H1 (cell line): Measurements from ENCODE around the gene NEK10. TPM values are rescaled to one million over a fixed set of nuclear protein-coding genes. Genes with fewer than 3 reads are reported as not detected.

Source experiments
- KDM4A ChIP-seq: IDR thresholded peaks from one replicate; pipeline ENCODE4 v1.7.1; 2012; ENCODE audit warnings: low read depth, mild to moderate bottlenecking, moderate library complexity, low read length, inconsistent platforms; ENCODE audit not compliant: severe bottlenecking
- polyA plus RNA-seq, 7 experiments: library from polyadenylated mRNA; depleted of rRNA in 3 of 7; stranded (reverse) in 5 of 7; unstranded in 2 of 7; fragments of >200 nt in 5 of 7; fragments of 200-250 nt in 2 of 7; gene quantifications; 1 replicate in 5 of 7; 2 replicates in 1 of 7; 4 replicates in 1 of 7; pipeline versions ENCODE4 v1.2.1 to v1.2.3, GENCODE V29; 2011 to 2013; ENCODE audit warnings: missing spikeins in 2 of 7, mixed read lengths in 2 of 7
- total RNA-seq: library from RNA; stranded (reverse); fragmentation: NEBNext Ultra II Directional; extraction: Animal tissue kit (Norgen Biotek cat#: 25700); gene quantifications from 2 replicates; pipeline ENCODE4 v1.2.1, GENCODE V29; 2021
- TF ChIP-seq, protein P1 (sequence below): fragments of 300-600 bp; sonication (generic); IDR thresholded peaks from 2 replicates; pipeline ENCODE4 v1.7.1; 2012; ENCODE audit warnings: low read length, moderate library complexity, mild to moderate bottlenecking, inconsistent platforms; ENCODE audit not compliant: insufficient replicate concordance

The NEK10 gene
- total and polyA plus RNA-seq, 2 of the 8 experiments (the other 6 are each of a cell fraction or from before 2014, with no cell fraction given) = 0.18 to 0.50 TPM

- TF ChIP-seq, protein P1, sequence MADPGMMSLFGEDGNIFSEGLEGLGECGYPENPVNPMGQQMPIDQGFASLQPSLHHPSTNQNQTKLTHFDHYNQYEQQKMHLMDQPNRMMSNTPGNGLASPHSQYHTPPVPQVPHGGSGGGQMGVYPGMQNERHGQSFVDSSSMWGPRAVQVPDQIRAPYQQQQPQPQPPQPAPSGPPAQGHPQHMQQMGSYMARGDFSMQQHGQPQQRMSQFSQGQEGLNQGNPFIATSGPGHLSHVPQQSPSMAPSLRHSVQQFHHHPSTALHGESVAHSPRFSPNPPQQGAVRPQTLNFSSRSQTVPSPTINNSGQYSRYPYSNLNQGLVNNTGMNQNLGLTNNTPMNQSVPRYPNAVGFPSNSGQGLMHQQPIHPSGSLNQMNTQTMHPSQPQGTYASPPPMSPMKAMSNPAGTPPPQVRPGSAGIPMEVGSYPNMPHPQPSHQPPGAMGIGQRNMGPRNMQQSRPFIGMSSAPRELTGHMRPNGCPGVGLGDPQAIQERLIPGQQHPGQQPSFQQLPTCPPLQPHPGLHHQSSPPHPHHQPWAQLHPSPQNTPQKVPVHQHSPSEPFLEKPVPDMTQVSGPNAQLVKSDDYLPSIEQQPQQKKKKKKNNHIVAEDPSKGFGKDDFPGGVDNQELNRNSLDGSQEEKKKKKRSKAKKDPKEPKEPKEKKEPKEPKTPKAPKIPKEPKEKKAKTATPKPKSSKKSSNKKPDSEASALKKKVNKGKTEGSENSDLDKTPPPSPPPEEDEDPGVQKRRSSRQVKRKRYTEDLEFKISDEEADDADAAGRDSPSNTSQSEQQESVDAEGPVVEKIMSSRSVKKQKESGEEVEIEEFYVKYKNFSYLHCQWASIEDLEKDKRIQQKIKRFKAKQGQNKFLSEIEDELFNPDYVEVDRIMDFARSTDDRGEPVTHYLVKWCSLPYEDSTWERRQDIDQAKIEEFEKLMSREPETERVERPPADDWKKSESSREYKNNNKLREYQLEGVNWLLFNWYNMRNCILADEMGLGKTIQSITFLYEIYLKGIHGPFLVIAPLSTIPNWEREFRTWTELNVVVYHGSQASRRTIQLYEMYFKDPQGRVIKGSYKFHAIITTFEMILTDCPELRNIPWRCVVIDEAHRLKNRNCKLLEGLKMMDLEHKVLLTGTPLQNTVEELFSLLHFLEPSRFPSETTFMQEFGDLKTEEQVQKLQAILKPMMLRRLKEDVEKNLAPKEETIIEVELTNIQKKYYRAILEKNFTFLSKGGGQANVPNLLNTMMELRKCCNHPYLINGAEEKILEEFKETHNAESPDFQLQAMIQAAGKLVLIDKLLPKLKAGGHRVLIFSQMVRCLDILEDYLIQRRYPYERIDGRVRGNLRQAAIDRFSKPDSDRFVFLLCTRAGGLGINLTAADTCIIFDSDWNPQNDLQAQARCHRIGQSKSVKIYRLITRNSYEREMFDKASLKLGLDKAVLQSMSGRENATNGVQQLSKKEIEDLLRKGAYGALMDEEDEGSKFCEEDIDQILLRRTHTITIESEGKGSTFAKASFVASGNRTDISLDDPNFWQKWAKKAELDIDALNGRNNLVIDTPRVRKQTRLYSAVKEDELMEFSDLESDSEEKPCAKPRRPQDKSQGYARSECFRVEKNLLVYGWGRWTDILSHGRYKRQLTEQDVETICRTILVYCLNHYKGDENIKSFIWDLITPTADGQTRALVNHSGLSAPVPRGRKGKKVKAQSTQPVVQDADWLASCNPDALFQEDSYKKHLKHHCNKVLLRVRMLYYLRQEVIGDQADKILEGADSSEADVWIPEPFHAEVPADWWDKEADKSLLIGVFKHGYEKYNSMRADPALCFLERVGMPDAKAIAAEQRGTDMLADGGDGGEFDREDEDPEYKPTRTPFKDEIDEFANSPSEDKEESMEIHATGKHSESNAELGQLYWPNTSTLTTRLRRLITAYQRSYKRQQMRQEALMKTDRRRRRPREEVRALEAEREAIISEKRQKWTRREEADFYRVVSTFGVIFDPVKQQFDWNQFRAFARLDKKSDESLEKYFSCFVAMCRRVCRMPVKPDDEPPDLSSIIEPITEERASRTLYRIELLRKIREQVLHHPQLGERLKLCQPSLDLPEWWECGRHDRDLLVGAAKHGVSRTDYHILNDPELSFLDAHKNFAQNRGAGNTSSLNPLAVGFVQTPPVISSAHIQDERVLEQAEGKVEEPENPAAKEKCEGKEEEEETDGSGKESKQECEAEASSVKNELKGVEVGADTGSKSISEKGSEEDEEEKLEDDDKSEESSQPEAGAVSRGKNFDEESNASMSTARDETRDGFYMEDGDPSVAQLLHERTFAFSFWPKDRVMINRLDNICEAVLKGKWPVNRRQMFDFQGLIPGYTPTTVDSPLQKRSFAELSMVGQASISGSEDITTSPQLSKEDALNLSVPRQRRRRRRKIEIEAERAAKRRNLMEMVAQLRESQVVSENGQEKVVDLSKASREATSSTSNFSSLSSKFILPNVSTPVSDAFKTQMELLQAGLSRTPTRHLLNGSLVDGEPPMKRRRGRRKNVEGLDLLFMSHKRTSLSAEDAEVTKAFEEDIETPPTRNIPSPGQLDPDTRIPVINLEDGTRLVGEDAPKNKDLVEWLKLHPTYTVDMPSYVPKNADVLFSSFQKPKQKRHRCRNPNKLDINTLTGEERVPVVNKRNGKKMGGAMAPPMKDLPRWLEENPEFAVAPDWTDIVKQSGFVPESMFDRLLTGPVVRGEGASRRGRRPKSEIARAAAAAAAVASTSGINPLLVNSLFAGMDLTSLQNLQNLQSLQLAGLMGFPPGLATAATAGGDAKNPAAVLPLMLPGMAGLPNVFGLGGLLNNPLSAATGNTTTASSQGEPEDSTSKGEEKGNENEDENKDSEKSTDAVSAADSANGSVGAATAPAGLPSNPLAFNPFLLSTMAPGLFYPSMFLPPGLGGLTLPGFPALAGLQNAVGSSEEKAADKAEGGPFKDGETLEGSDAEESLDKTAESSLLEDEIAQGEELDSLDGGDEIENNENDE = no peak
- no peak for TF ChIP-seq KDM4A
Measured at GRCh38 chr3:27254896-27255295, 114.3 kb downstream of the NEK10 start (continued).
